Measurements from ENCODE around the gene DBH.

- TF ChIP-seq CTCF (IDR thresholded peaks at IDR 0.05; ENCODE audit: extremely low read depth in 1 of 2, insufficient read depth in 1 of 2, low read depth in 1 of 2, low read length in 2 of 2), result no peak
- TF ChIP-seq POLR2A (IDR thresholded peaks at IDR 0.05; ENCODE audit: low read depth, low read length), result no peak
- no peak for TF ChIP-seq MYC (IDR thresholded peaks at IDR 0.05; ENCODE audit: low read depth, low read length)
- TF ChIP-seq POLR2AphosphoS5 (IDR thresholded peaks at IDR 0.05; ENCODE audit: insufficient read depth, low read depth, low read length), result no peak
Measured at GRCh38 chr9:133659516-133659915, 23.4 kb downstream of the DBH start.

Data from endothelial cell of umbilical vein (primary cell).